SIG-M5 treated with dmso at 0.1 percent for 504 hours (cell line): Measurements from ENCODE around the gene PLCXD3.
"Not testable (repeated sequence)": the region's sequence is repeated elsewhere in the genome, so short reads cannot be mapped to it uniquely, and the experiment has no call there.

Experiments used
- DNase-seq: peaks from one replicate; lab custom pipeline; 2025; ENCODE audit not compliant: unreplicated experiment; lab: John Stamatoyannopoulos, UW

The PLCXD3 gene

GRCh38 chr5:41356786-41357185, 153.6 kb downstream of the PLCXD3 start:
- no peak for DNase-seq

GRCh38 chr5:41349846-41350245, 160.6 kb downstream of the PLCXD3 start:
- no peak for DNase-seq

DNA sequence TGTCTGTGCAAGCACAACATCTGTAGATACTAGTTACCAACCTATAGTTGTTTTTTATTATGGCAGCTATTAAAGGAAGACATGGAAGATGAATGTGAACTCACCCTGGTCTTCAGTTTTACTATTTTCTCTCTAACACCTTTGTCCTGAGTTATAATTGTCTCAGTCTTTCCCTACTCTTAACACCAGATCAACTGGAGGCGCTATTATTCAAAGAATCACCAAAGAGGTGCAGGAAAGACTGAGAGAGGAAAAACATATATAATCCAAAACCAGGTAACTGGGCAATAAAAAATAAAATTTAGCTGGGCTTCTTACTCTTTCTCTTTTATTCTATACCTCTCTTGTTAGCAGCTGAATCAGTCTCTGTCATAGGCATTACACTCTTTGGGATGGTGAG, 162.8 kb downstream of the PLCXD3 start:
- no peak for DNase-seq

DNA sequence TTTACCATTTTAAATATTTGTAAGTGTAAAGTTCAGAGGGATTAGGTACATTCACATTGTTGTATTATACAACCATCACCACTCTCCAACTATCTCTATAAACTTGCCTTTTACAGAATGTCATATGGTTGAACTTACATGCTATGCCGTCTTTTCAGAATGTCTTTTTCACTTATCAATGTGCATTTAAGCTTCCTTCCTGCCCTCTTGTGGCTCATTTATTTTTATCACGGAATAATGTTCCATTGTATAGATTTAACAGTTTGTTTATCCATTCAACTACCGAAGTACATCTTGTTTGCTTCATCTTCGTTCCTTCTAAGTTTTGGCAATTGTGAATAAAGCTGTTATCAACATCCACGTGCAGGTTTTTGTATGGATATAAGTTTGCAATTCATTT, 163.8 kb downstream of the PLCXD3 start:
- peak; percentile 1 for DNase-seq

DNA sequence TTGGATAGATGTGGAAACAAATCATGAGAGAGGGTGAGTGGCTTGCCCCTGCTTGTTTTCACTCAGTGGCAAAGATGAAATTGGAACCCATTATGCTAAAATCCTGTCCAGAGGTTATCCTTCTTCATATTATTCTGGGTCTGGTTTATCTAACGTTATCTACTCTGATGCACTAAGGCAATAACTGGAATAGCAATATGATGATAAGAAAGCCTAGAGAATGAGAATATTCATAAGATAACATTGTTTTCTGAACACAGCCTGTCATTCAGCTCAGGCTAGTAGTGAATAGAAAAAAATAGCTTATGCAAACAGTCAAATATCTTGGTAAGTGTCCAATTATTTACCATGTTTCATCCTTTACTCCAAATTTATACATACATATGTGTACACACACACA, 165.1 kb downstream of the PLCXD3 start:
- no peak for DNase-seq

DNA sequence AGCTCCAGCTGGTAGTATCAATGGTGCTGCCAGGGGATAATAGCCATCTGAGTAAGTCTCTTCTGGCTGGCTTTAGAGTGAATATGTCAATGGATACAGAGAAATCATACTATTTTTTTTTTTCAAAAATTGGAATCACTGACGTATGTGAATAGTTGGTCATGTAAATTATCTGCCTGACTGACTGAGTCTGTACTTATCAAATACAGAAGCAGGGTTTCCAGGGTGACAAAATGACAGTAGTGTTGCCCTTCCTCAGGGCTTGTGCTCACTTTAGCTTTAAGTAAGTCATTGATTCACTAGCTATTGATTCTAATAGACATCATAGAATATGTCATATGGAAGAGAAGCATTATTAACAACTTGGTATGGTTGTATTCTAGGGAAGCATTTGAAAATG, 171.1 kb downstream of the PLCXD3 start:
- DNase-seq: no peak

- DNase-seq: no peak
Observed at GRCh38 chr5:41338136-41338675, 172.2 kb downstream of the PLCXD3 start.

- DNase-seq: no peak
Observed at GRCh38 chr5:41337724-41338123, 172.7 kb downstream of the PLCXD3 start.

- no peak for DNase-seq
Observed at GRCh38 chr5:41337216-41337615, 173.2 kb downstream of the PLCXD3 start.

DNA sequence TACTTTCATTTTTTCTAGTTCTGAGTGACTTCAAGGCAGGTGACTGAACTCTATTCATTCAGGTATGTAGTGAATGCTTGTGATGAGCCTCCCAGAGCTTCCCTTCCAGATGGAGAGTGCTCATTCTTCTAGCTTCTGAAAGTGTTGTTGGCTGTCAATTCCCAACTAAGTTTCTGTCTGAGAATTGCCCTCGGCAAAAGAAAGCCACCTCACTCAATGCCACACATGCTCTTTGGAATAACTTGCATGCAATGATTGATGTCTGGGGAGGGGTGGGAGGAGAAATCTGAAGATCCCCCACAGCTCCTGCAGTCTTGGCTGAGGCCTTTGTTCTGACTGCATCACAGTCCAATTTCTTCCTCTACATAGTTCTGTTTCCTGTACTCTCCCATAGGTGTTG, 173.9 kb downstream of the PLCXD3 start:
- DNase-seq: no peak

DNA sequence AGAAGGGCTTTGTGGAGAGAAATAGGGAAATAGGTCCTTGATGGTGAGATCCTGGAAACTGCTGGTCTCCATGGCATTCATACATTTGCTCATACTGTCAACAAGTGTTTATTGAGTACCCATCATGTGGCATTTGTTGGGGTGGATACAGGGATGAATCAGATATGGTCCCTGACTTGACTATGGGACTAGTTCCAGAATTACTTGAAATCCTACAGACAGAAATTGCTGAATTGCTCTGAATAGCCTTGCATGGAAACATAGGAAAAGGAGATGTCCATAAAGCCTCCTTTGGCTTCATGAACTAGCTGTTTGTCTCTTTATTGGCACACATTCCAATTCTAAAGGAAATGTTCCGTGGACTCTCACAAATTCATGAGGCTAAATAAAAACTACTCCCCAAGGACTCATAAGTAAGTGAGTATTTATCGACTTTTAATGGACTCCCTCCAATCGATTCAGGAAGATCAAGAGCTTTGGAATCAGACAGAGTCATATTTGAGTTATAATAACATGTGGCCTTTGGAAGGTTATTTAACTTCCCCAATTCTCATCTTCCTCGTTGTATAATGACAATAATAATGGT, 174.7 kb downstream of the PLCXD3 start:
- DNase-seq: no peak

DNA sequence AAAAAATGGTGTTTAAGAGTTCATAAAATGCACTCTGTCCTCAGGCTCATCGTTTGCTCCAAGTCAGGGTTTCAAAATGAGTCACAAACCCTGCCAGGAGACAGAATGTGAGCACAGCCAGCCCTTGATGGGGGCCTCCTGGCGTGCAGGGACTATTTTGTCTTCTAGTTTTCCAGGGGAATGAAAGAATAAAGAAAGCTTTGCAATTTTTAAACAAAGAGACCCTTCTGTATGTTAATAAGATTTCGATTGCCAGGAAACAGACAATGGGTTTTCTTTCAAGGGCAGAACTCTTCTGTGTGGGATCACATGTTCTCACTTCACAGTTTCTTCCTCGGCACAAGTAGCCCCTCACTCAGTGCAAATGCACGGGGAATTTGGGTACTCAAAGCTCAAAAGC, 175.6 kb downstream of the PLCXD3 start:
- no peak for DNase-seq

GRCh38 chr5:41334221-41334620, 176.2 kb downstream of the PLCXD3 start:
- no peak for DNase-seq

DNA sequence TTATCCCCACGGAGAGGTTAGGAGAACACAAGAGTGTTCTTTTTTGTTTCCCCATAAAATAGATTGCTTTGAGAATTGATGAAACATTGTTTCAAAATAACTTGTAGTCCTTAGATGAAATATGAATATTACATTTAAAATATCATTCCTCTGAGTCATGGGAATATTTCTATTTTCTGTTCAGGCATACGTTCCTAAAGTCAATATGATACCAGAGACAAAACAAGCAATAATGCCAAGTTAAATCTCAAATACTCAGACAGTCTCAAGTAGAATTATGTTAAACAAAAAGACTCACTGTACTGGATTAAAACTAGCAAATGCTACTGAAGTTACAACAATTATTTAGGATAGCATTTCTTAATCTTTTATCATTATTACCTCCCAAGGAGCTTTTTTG, 185.3 kb downstream of the PLCXD3 start:
- DNase-seq: no peak

DNA sequence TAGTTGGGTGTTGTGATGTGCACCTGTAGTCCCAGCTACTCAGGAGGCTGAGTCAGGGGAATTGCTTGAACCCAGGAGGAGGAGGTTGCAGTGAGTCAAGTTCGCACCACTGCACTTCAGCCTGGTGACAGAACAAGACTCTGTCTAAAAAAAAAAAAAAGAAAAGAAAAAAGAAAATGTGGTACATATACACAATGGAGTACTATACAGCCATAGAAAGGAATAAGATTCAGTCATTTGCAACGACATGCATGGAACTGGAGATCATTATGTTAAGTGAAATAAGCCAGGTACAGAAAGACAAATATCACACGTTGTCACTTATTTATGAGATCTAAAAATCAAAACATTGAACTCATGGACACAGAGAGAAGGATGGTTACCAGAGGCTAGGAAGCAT, 187.6 kb downstream of the PLCXD3 start:
- DNase-seq: not testable (repeated sequence)

- no peak for DNase-seq
Observed at GRCh38 chr5:41312478-41313060, 197.8 kb downstream of the PLCXD3 start.

DNA sequence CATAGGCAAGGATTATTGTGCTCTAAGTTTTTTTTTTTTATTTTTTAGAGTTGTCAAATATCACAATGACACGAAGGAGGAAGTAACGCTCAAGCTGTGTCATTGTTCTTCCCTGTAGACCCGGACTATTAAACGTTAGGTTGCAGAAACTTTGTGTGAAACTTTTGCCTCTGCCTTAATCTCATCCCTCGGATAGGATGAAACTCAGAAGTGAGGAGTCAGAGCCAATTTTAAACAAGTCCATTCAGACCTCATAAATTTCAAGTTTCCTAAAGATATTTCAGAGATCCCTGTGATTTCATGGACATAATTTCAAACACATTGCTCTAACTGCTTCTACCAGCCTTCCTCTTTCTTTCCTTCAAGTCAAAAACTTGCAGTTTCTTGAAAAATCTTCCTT, 198.3 kb downstream of the PLCXD3 start:
- DNase-seq: no peak

DNA sequence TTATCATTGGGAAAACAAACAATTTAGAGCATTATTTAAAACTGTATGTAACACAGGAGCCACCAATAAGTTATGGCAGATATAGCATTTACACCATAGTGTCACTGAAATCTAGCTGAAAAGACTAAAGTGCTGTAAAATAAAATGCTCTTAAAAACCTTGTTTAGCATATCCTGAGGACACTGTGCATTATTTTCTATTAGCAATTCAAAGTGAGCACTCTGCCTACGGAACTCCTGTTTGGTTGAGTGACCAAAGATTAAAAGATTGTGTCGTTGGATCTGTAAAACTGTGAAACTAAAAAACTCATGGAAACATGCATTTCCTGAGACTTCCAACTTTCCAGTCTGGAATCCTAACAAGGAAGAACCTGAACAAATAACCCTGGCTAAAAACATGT, 201.1 kb downstream of the PLCXD3 start:
- DNase-seq: no peak

DNA sequence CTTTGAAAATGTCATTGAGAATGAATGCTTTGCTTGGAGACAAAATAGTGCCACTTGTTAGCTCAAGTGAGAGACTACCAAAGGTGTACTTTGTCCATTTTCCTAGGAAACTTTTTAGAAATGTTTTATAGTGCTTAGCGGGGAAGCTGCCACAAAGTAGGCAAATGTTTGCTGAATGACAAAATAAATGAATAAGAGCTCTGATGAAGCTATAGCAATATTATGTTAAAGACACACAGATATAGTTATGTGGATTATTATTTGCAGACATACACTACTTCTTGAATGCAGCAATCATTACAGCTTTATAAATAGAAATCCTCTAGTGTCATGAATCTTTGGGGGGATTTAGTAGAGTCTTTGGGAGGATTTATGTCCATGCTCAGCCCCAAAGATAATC, 204.4 kb downstream of the PLCXD3 start:
- no peak for DNase-seq

- no peak for DNase-seq
Observed at GRCh38 chr5:41305056-41305455, 205.3 kb downstream of the PLCXD3 start.

- DNase-seq: no peak
Observed at GRCh38 chr5:41296066-41296465, 214.3 kb downstream of the PLCXD3 start.

DNA sequence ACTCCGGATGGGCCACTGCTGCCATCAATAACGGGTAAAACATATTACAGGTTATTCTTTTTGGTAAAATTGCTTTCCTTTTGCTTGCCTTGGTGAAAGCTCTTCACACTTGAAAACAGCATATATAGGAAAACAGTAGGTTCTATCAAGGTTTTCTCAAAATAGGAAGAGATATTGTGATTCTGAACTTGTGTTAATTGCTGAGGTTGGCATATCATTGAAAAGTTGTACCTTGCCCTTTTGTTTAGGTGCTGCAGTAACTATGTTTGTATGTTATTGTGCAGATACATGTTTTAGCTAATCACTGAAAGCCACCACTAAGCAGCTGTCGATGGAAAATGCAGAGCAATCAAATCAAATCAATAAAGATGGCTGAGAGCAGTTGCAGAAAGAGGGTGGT, 219.1 kb downstream of the PLCXD3 start:
- no peak for DNase-seq

DNA sequence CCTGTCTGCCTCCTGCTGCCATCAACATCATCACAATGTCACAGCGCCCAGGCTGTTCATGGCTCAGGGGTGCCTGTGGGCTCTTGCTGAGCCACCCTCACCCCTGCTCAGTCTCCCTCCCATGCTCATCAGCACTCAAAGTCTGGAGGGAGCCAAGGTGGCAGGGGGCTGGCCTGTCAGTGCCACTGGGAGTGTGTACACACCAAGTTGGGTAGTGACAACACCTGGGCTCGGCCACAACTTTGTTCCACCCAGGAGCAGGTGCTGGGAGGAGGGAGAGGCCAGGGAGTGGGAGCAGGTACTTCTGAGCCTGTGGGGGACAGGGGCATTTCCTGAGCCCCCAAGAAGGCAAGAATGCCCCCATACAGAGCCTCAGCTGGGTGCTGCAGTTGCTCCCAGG, 219.6 kb downstream of the PLCXD3 start:
- DNase-seq: no peak
